NAMALWA (cell line): ENCODE results near the gene IL17F.
"Not testable (repeated sequence)": the region's sequence is repeated elsewhere in the genome, so short reads cannot be mapped to it uniquely, and the experiment has no call there.

Experiments used
- DNase-seq: peaks from one replicate; pipeline ENCODE4 v3.0.0-alpha.2; 2015; ENCODE audit warnings: low spot score

IL17F gene

DNA sequence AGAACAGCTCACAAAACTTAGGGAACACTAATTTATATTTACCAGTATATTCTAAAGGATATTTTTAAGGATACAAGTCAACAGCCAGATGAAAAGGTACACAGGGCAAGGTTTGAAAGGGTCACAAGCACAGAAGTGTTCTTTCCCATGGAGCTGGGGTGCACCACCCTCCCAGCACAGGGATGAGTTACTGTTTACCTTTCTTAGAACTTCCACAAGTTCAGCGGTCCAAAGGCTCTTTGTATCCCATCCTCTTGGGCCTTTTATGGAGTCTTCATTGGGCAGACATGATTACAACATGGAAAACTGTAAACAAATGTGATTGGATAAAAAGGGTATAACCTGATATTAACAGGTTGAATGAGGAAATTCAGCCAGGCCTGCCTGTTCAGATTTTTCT, 1.1 kb upstream of the IL17F start:
- no peak for DNase-seq

DNA sequence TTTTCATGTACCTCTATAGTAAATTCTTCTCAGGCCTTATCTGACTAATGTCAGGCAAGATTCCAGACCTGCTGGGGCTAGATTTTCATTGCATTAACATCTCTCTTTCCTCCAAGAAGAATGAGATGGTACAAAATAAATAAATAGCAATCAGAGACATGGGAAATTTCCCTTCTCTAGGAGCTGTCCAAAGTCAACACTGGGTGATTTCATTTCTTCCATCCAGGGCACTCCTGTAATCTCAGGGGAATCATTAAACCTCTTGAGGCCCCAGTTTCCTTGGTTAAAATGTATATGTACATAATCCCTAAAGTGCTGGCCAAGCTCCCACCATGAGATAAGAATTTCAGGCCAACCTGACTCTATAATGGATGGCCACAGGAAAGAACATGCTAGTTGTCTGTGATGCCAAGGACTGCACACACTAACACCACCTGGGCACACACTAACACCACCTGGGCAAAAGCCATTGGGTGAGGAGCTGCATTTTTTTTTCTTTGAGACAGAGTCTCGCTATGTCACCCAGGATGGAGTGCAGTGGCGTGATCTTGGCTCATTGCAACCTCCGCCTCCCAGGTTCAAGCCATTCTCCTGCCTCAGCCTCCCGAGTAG, 912 bp downstream of the IL17F start:
- no peak for DNase-seq

GRCh38 chr6:52241819-52242218, 2.5 kb downstream of the IL17F start:
- DNase-seq: no peak

DNA sequence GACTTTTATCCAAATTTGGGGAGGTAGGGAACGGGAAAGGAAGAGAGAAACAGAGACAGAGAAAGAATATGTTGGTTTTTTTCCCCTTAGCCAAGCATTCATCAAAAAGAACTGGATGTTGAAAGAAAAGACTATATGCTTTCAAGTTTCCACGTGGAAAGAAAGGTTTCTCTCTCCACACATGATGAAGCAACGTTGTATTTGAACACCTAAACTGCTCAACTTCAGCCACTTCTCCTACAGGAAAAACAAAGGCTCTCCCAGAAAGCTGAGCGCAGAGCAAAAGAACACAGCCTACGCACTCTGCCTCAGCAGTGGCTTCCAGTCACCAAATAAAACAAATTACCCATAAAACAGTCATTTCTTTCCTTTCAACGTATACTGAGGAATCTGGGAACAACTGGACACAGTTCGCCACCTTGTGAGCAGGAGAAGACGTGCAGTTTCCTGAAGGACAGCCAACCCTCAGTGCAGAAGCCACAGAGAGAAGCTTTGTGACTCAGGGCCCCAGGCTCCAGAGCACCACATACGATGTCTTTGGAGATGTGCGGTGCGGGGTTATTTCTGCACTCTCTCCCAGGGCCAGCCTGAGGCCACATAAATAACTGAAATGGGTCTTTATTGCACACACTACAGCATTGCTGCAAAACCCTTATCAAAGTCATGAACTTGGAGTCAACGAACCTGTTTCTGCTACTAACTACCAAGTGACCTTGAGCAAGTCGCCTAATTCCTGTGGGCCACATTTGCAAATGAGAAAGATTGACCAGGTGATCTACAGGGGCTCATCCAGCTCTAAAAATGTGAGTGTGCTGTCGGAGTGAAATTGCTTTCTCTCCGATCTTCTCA, 10.1 kb downstream of the IL17F start:
- DNase-seq: peak; percentile 14

DNA sequence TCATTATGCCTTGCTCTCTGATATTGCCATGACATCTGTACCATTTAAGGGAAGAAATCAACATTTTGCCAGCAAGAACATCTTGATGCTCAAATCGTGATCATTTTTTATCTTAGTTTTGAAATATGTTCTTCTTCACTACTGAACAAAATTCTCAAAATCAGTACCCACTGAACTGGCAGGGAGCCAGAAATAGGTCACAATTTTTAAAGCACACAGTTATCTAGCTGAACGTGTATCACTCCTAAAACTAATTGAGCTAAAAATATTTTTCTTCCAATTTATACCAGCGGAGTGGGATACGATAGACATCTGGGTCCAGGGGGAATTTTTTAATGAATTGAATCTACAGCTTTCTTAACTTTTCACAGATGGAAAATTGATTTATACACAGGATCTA, 11.3 kb downstream of the IL17F start:
- DNase-seq: no peak

- no peak for DNase-seq
Measured at GRCh38 chr6:52231406-52232127, 12.7 kb downstream of the IL17F start.

DNA sequence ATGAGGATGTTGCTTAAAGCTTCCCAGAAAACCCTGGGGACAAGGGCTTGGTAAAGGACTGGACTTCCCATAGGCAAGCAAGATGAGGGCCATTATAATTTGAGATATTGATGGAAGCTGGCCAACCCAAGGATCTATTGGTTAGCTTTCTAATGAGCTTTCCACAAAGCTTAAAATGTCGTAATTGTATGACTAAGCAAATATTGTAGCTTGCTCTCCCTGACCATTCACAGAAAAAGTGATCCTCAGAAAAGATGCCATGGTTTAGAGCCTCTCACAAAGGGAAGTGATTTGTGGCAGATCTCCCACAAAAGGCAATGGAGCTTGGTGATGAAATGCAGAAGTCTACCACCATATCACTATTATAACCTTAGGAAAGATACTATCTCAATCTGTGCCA, 13.6 kb downstream of the IL17F start:
- no peak for DNase-seq

GRCh38 chr6:52227495-52227894, 16.8 kb downstream of the IL17F start:
- no peak for DNase-seq

GRCh38 chr6:52221302-52221701, 23.0 kb downstream of the IL17F start:
- no peak for DNase-seq

DNA sequence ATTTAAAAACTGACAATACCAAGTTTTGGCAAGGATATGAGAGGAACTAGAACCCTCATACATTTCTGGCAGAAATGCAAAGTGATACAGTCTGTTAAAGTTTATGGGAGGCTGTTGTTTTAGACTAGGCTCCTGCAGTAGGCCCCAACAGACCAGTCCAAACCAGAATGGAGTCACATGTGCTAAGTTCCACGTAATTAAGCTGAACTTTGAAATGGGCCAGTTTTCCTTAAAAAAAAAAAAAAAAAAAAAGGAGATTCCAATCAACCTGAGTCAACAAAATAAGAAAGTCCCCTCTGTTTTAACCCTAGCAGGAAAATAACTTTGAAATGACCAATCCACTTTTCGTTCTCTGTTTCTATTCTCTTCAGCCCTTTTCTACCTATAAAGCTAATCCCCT, 26.5 kb downstream of the IL17F start:
- DNase-seq: no peak

GRCh38 chr6:52216932-52217575, 27.2 kb downstream of the IL17F start:
- no peak for DNase-seq

- DNase-seq: no peak
Measured at GRCh38 chr6:52215787-52216186, 28.5 kb downstream of the IL17F start.

DNA sequence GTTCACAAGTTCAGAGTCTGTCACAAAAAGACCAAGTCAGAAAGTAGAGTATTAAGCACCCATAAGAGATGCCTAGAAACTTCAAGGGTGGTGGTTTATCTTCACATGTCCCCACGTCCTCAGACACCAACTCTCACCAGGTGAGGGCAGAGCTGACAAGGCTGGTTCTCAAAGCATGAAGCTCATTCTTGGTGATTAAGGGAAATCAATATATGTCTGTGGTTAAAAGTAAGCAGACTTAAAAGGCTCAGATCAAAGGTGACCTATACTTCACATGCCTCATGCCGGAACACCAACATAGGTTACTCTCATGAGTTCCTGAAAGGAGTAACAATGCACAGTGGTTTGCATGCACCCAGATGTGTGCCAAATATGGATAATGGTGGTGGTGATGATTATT, 31.2 kb downstream of the IL17F start:
- DNase-seq: no peak

- DNase-seq: no peak
Measured at GRCh38 chr6:52210227-52210626, 34.1 kb downstream of the IL17F start.

- DNase-seq: no peak
Measured at GRCh38 chr6:52209770-52210169, 34.5 kb downstream of the IL17F start.

DNA sequence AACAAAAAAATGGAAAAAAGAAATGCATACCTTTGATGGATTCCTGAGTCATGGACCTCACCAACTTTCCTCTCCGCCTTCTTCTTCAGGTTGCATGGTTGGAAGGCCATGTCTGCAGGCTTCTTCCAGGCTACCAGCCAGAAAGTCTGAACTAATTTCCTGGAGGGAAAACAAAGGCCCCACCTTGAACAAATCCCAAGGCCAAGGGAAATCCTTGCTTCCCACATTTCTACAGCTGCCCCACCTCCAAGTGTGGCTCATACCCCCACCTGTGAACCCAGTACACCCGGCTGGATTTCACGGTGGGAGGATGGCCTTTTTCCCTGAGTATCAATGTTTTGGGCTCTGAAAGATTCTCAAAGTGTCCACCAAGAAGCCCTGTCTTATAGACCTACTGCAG, 35.7 kb downstream of the IL17F start:
- no peak for DNase-seq

GRCh38 chr6:52207066-52207465, 37.2 kb downstream of the IL17F start:
- DNase-seq: no peak

GRCh38 chr6:52201493-52201892, 42.8 kb downstream of the IL17F start:
- DNase-seq: no peak

GRCh38 chr6:52201046-52201445, 43.3 kb downstream of the IL17F start:
- no peak for DNase-seq

- not testable (repeated sequence) for DNase-seq
Measured at GRCh38 chr6:52200088-52200487, 44.2 kb downstream of the IL17F start.

DNA sequence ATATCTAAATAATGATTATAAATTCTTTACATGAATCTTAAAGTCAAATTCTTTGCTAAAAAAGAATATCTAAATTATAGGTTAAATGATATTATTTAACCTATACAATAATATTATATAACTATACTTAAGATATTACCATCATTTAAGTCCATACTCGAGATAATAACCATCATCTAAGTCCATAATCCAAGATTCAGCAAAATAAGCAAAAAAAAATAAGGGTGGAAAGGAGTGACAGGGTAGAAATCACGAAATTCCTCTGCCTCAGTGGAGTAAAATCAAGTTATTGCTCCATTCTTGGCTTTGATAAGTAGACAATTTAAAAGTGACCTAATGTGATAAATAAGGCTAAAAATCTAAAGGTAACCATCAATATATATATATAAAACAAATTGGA, 48.4 kb downstream of the IL17F start:
- DNase-seq: no peak

DNA sequence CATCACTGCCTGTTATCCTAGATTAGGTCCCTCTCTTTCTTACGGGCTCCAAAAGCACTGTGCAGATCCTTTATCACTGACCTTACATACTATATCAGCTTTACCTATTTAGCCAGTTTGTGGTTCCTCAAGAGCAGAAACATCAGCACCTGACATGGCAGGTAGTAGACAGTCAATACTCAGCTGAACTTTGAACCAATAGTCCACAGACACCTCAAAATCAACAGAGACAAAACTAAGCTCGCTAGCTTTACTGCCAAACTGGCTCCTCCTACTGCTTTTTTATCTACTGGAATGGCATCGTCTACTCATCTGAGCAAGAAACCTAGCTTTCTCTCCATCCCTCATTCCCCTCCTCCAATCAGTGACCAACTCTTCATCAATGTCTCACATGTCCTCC, 52.5 kb downstream of the IL17F start:
- DNase-seq: no peak

- no peak for DNase-seq
Measured at GRCh38 chr6:52190409-52190808, 53.9 kb downstream of the IL17F start.
